DMS153 treated with DMSO at 0.1 percent for 48 hours (cell line): ENCODE data around the gene KIN.
"Not testable (repeated sequence)": the region's sequence is repeated elsewhere in the genome, so short reads cannot be mapped to it uniquely, and the experiment has no call there.

Experiments
- DNase-seq: peaks from one replicate; lab custom pipeline; 2025; ENCODE audit not compliant: unreplicated experiment; lab: John Stamatoyannopoulos, UW

The KIN gene

GRCh38 chr10:7787857-7788638 is at the start of gene KIN, which contains the start of gene ATP5F1C:
Gene KIN, minus strand, starts transcription at chr10:7787993. Its CDS starts 60 bp downstream, at chr10:7787933.
Gene ATP5F1C, plus strand, starts transcription at chr10:7788177. Its CDS starts 31 bp downstream, at chr10:7788208.
- DNase-seq, result peak; percentile 49

GRCh38 chr10:7836571-7836970 is 48.8 kb upstream of the KIN start:
- DNase-seq, result no peak

GRCh38 chr10:7834262-7834661 is 46.5 kb upstream of the KIN start:
- no peak for DNase-seq

- no peak for DNase-seq
These were observed 45.4 kb upstream of the KIN start for GRCh38 chr10:7833210-7833609.

- DNase-seq, result no peak
These were observed 44.3 kb upstream of the KIN start for GRCh38 chr10:7832060-7832459.

GRCh38 chr10:7829289-7829834 is 41.6 kb upstream of the KIN start:
- DNase-seq, result no peak

- no peak for DNase-seq
These were observed 39.2 kb upstream of the KIN start for GRCh38 chr10:7826971-7827370.

GRCh38 chr10:7824251-7824650 is 36.5 kb upstream of the KIN start:
- DNase-seq, result no peak

GRCh38 chr10:7819121-7819460 is 31.3 kb upstream of the KIN start:
- no peak for DNase-seq

GRCh38 chr10:7818295-7819120 is 30.7 kb upstream of the KIN start, which contains the start of gene TAF3:
Gene TAF3, plus strand, starts transcription at chr10:7818505. Its CDS starts 205 bp downstream, at chr10:7818710.
- DNase-seq, result no peak

- no peak for DNase-seq
These were observed 30.1 kb upstream of the KIN start for GRCh38 chr10:7817984-7818294.

GRCh38 chr10:7817576-7817975 is 29.8 kb upstream of the KIN start:
- DNase-seq, result no peak

GRCh38 chr10:7813481-7813880 is 25.7 kb upstream of the KIN start:
- no peak for DNase-seq

GRCh38 chr10:7811743-7812142 is 23.9 kb upstream of the KIN start:
- not testable (repeated sequence) for DNase-seq

GRCh38 chr10:7811000-7811399 is 23.2 kb upstream of the KIN start:
- no peak for DNase-seq

- DNase-seq, result no peak
These were observed 22.6 kb upstream of the KIN start for GRCh38 chr10:7810443-7810842.

- DNase-seq, result no peak
These were observed 21.0 kb upstream of the KIN start for GRCh38 chr10:7808686-7809267.

- no peak for DNase-seq
These were observed 16.9 kb upstream of the KIN start for GRCh38 chr10:7804741-7805140.

GRCh38 chr10:7804216-7804615 is 16.4 kb upstream of the KIN start:
- no peak for DNase-seq

GRCh38 chr10:7802606-7803005 is 14.8 kb upstream of the KIN start:
- DNase-seq, result no peak

GRCh38 chr10:7797582-7797981 is 9.8 kb upstream of the KIN start:
- no peak for DNase-seq

- DNase-seq, result no peak
These were observed 7.8 kb upstream of the KIN start for GRCh38 chr10:7795605-7796004.
